Transverse colon (tissue), 4 donors: ENCODE data around the gene ARHGAP45. TPM values are rescaled to one million over a fixed set of nuclear protein-coding genes. Genes with fewer than 3 reads are reported as not detected.

Source experiments
- DNase-seq: peaks from one replicate; pipeline ENCODE4 v3.0.0-alpha.2; 2019
- H3K27ac ChIP-seq, 4 donors: fragments of 200-600 bp; sonication (generic); 2 replicates each; pipeline ENCODE4 v1.5.1; 2016 to 2018; ENCODE audit warnings: inconsistent platforms in 4 of 4
- H3K27me3 ChIP-seq: fragments of 200-600 bp; sonication (generic); 2 replicates; pipeline ENCODE4 v1.5.1; 2017; ENCODE audit warnings: inconsistent platforms
- H3K36me3 ChIP-seq, 4 donors: fragments of 200-600 bp; sonication (generic); 2 replicates each; pipeline ENCODE4 v1.5.1; 2017 to 2019; ENCODE audit warnings: inconsistent platforms in 4 of 4
- H3K4me1 ChIP-seq, 4 donors: fragments of 200-600 bp; sonication (generic); 2 replicates each; pipeline ENCODE4 v1.5.1; 2017 to 2020; ENCODE audit warnings: inconsistent platforms in 4 of 4
- H3K4me3 ChIP-seq, 4 donors: fragments of 200-600 bp; sonication (generic); 1 replicate in 1 of 4; 2 replicates in 3 of 4; pipeline versions ENCODE4 v1.5.1 to v1.6.1; 2017 to 2019; ENCODE audit warnings: inconsistent platforms in 4 of 4
- H3K9me3 ChIP-seq, 2 donors: fragments of 200-600 bp; sonication (generic); 2 replicates each; pipeline ENCODE4 v1.5.1; 2017 to 2019; ENCODE audit warnings: inconsistent platforms in 2 of 2
- CTCF ChIP-seq, 5 experiments: fragments of 200-600 bp in 3 of 5; fragments of 450-650 bp in 2 of 5; sonication (generic) in 3 of 5; IDR thresholded peaks; 1 replicate in 2 of 5; 2 replicates in 3 of 5; pipeline ENCODE4 v1.5.1; 2016 to 2017; ENCODE audit warnings: antibody characterized with exemption in 5 of 5, inconsistent platforms in 3 of 5, mild to moderate bottlenecking in 2 of 5, moderate library complexity in 1 of 5
- EP300 ChIP-seq: sonication (generic); formaldehyde crosslinking; IDR thresholded peaks from one replicate; pipeline ENCODE4 v1.6.1; 2017; ENCODE audit warnings: antibody characterized with exemption, low read depth
- POLR2A ChIP-seq: fragments of 450-650 bp; IDR thresholded peaks from one replicate; pipeline ENCODE4 v1.6.1; 2016; ENCODE audit warnings: antibody characterized with exemption, mild to moderate bottlenecking, moderate library complexity
- POLR2AphosphoS5 ChIP-seq, 3 donors: sonication (generic); formaldehyde crosslinking; IDR thresholded peaks; one replicate each; pipeline ENCODE4 v1.6.1; 2016; ENCODE audit warnings: antibody characterized with exemption in 3 of 3
- WGBS, 2 donors: methylation state at CpG; one replicate each; pipeline ENCODE4 v1.1.5; 2018; ENCODE audit warnings: low coverage in 1 of 2; 5-methylcytosine and 5-hydroxymethylcytosine counted together
- in situ Hi-C, 4 donors: fragments of 200-750 bp; cut with MboI; loops; one replicate each; pipeline versions ENCODE4 v1.15.0 to v1.15.1; 2017; ENCODE audit warnings: low sequenced_read_pairs in 3 of 4, low pct_ligation_motif_present in 1 of 4, low pct_unique_long_range_greater_than_20kb in 1 of 4
- intact Hi-C: fragments of 100-400 bp; cut with DNase I; formaldehyde crosslinking; loops from one replicate; pipeline ENCODE4 v1.15.1; 2023; ENCODE audit warnings: low total_unique reads
- total RNA-seq, 4 donors: library from RNA; depleted of rRNA; stranded (reverse); fragments of >200 nt; gene quantifications; one replicate each; pipeline ENCODE4 v1.1.0, GENCODE V29; 2016

Gene ARHGAP45
- total RNA-seq, 4 donors from 2014 or later, result 10.0 to 174 (median 76.9) TPM

- in situ Hi-C loops (no loop called here), intact Hi-C loops (no loop called here)
- H3K27me3 ChIP-seq, result no peaks in the 10 kb centered on the region
- H3K9me3 ChIP-seq, result peaks cover 0 to 7% of the 10 kb centered on the region in 2 donors
- no peaks in the 10 kb centered on the region for H3K36me3 ChIP-seq
- H3K4me1 ChIP-seq, result no peaks in the 10 kb centered on the region
- 76% methylated on average over 2 of the region's 5 CpGs; no CpG with 5 or more reads in 1 of the 2 donors for WGBS, 2 donors
- no peak for TF ChIP-seq POLR2AphosphoS5 (IDR thresholded peaks at IDR 0.05)
- TF ChIP-seq POLR2A, result no peak
- no peak overlapping the region for H3K27ac ChIP-seq
- H3K4me3 ChIP-seq, result no peak overlapping the region
- DNase-seq, result no peak
These were observed 14.5 kb upstream of the ARHGAP45 start for GRCh38 chr19:1052349-1052975.

GRCh38 chr19:1053176-1054101 is 13.5 kb upstream of the ARHGAP45 start:
- H3K27me3 ChIP-seq, result no peaks in the 10 kb centered on the region
- 88 to 90% methylated on average over 2 to 30 of the region's 31 CpGs for WGBS, 2 donors
- peaks cover 0 to 13% of the 10 kb centered on the region in 2 donors for H3K9me3 ChIP-seq
- TF ChIP-seq POLR2AphosphoS5 (IDR thresholded peaks at IDR 0.05), result no peak
- peak; percentile 5 for DNase-seq
- H3K36me3 ChIP-seq, result no peaks in the 10 kb centered on the region
- no peak overlapping the region for H3K4me3 ChIP-seq
- in situ Hi-C loops (no loop called here), intact Hi-C loops (no loop called here)
- H3K27ac ChIP-seq, result no peak overlapping the region
- no peaks in the 10 kb centered on the region for H3K4me1 ChIP-seq

- no peak for TF ChIP-seq POLR2A
- no peak for TF ChIP-seq EP300
- 96% methylated on average over 24 of the region's 28 CpGs; no CpG with 5 or more reads in 1 of the 2 donors for WGBS, 2 donors
- Histone ChIP-seq H3K9me3 (peaks cover 0 to 13% of the 10 kb centered on the region in 2 donors), H3K27ac (no peak overlapping the region), H3K4me3 (no peak overlapping the region), H3K36me3 (no peaks in the 10 kb centered on the region), H3K27me3 (no peaks in the 10 kb centered on the region), H3K4me1 (no peaks in the 10 kb centered on the region)
- intact Hi-C loops, result no loop called here
- no peak for DNase-seq
- in situ Hi-C loops, result no loop called here
These were observed 12.6 kb upstream of the ARHGAP45 start for GRCh38 chr19:1054102-1055027.

- TF ChIP-seq POLR2A, result no peak
- TF ChIP-seq CTCF (IDR thresholded peaks at IDR 0.05), result no peak
- no peak for TF ChIP-seq POLR2AphosphoS5 (IDR thresholded peaks at IDR 0.05)
- TF ChIP-seq EP300, result no peak
- no peak for DNase-seq
- Histone ChIP-seq H3K4me3 (no peak overlapping the region), H3K27ac (no peak overlapping the region), H3K9me3 (peaks cover 0 to 13% of the 10 kb centered on the region in 2 donors), H3K36me3 (no peaks in the 10 kb centered on the region), H3K4me1 (no peaks in the 10 kb centered on the region), H3K27me3 (no peaks in the 10 kb centered on the region)
- in situ Hi-C loops (no loop called here), intact Hi-C loops (no loop called here)
- 95% methylated on average over 11 of the region's 14 CpGs; no CpG with 5 or more reads in 1 of the 2 donors for WGBS, 2 donors
These were observed 11.9 kb upstream of the ARHGAP45 start for GRCh38 chr19:1055028-1055425.

GRCh38 chr19:1055886-1056620 is 10.9 kb upstream of the ARHGAP45 start:
- no peaks in the 10 kb centered on the region for H3K36me3 ChIP-seq
- peaks cover 0 to 13% of the 10 kb centered on the region in 2 donors for H3K9me3 ChIP-seq
- no peak for DNase-seq
- H3K27ac ChIP-seq, result no peak overlapping the region
- no peaks in the 10 kb centered on the region for H3K4me1 ChIP-seq
- H3K4me3 ChIP-seq, result no peak overlapping the region
- in situ Hi-C loops (no loop called here), intact Hi-C loops (no loop called here)
- WGBS, 2 donors, result 93 to 95% methylated on average over 4 to 20 of the region's 20 CpGs
- no peaks in the 10 kb centered on the region for H3K27me3 ChIP-seq
- TF ChIP-seq CTCF (IDR thresholded peaks at IDR 0.05) (no peak), EP300 (no peak), POLR2AphosphoS5 (IDR thresholded peaks at IDR 0.05) (no peak), POLR2A (no peak)
